Osteocyte (in vitro differentiated cells): ENCODE measurements around the gene KIF1B. TPM values are rescaled to one million over a fixed set of nuclear protein-coding genes. Genes with fewer than 3 reads are reported as not detected.

ENCODE experiments used
- DNase-seq: peaks from one replicate; pipeline ENCODE4 v3.0.0; 2021; ENCODE audit warnings: mixed read lengths; ENCODE audit not compliant: unreplicated experiment; ENCODE audit errors: extremely low spot score
- H3K27ac Mint-ChIP-seq: one replicate; pipeline ENCODE4 v1.8.0; 2021; ENCODE audit warnings: mild to moderate bottlenecking, mixed read lengths; ENCODE audit not compliant: unreplicated experiment
- H3K27me3 Mint-ChIP-seq: one replicate; pipeline ENCODE4 v1.8.0; 2021; ENCODE audit warnings: mixed read lengths; ENCODE audit not compliant: unreplicated experiment
- H3K36me3 Mint-ChIP-seq: one replicate; pipeline ENCODE4 v1.8.0; 2021; ENCODE audit warnings: mixed read lengths; ENCODE audit not compliant: unreplicated experiment
- H3K4me1 Mint-ChIP-seq: one replicate; pipeline ENCODE4 v1.8.0; 2021; ENCODE audit warnings: mixed read lengths; ENCODE audit not compliant: unreplicated experiment
- H3K4me3 Mint-ChIP-seq: one replicate; pipeline ENCODE4 v1.8.0; 2021; ENCODE audit warnings: mild to moderate bottlenecking, moderate library complexity, mixed read lengths; ENCODE audit not compliant: unreplicated experiment
- H3K9me3 Mint-ChIP-seq: one replicate; pipeline ENCODE4 v1.8.0; 2021; ENCODE audit warnings: mixed read lengths; ENCODE audit not compliant: unreplicated experiment
- total RNA-seq: library from RNA; stranded (reverse); gene quantifications from 2 replicates; pipeline ENCODE4 v1.2.1, GENCODE V29; 2021
- TF ChIP-seq, protein P1 (sequence below): fragments of 200-600 bp; sonication (generic); IDR thresholded peaks from 2 replicates; pipeline ENCODE4 v1.5.0; 2021; ENCODE audit warnings: antibody characterized with exemption, mild to moderate bottlenecking, moderate library complexity

Gene KIF1B
- total RNA-seq, 1 donor from 2014 or later: 48.9 TPM

- Mint-ChIP-seq H3K27ac (no peak overlapping the region), H3K27me3 (no peaks in the 10 kb centered on the region), H3K36me3 (peaks cover 53% of the 10 kb centered on the region), H3K4me1 (no peaks in the 10 kb centered on the region), H3K9me3 (no peaks in the 10 kb centered on the region), H3K4me3 (no peak overlapping the region)
- TF ChIP-seq, protein P1, sequence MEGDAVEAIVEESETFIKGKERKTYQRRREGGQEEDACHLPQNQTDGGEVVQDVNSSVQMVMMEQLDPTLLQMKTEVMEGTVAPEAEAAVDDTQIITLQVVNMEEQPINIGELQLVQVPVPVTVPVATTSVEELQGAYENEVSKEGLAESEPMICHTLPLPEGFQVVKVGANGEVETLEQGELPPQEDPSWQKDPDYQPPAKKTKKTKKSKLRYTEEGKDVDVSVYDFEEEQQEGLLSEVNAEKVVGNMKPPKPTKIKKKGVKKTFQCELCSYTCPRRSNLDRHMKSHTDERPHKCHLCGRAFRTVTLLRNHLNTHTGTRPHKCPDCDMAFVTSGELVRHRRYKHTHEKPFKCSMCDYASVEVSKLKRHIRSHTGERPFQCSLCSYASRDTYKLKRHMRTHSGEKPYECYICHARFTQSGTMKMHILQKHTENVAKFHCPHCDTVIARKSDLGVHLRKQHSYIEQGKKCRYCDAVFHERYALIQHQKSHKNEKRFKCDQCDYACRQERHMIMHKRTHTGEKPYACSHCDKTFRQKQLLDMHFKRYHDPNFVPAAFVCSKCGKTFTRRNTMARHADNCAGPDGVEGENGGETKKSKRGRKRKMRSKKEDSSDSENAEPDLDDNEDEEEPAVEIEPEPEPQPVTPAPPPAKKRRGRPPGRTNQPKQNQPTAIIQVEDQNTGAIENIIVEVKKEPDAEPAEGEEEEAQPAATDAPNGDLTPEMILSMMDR: no peak
- no peak for DNase-seq
These were observed 92.0 kb downstream of the KIF1B start for GRCh38 chr1:10302416-10302815.

DNA sequence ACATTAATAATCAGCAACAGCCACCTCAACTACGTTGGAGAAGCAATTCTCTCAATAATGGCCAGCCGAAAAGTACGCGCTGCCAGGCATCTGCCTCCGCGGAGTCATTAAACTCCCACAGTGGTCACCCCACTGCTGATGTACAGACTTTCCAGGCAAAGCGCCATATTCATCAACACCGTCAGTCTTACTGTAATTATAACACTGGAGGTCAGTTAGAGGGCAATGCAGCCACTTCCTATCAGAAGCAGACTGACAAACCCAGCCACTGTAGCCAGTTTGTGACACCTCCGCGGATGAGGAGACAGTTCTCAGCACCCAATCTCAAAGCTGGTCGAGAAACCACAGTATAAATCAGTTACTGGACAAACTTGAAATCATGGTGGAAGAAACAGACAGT is 93.9 kb downstream of the KIF1B start:
- Mint-ChIP-seq H3K4me3 (no peak overlapping the region), H3K27ac (no peak overlapping the region), H3K27me3 (no peaks in the 10 kb centered on the region), H3K9me3 (no peaks in the 10 kb centered on the region), H3K4me1 (no peaks in the 10 kb centered on the region), H3K36me3 (peaks cover 48% of the 10 kb centered on the region)
- TF ChIP-seq, protein P1: no peak
- no peak for DNase-seq

DNA sequence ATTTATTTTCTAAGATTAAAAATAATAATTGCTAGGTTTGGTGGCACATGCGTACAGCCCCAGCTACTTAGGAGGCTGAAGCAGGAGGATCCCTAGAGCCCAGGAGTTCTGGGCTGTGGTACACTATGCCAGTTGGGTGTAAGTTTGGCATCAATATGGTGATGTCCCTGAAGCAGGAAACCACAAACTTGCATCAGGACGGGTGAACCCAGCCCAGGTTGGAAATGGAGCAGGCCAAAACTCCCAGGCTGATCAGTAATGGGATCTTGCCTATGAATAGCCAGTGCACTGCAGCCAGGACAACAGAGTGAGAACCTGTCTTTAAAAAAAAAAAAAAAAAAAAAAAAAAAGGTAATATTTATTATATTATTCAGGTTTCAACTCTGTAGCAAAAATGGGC is 96.1 kb downstream of the KIF1B start:
- H3K27me3 Mint-ChIP-seq: no peaks in the 10 kb centered on the region
- TF ChIP-seq, protein P1: no peak
- no peaks in the 10 kb centered on the region for H3K9me3 Mint-ChIP-seq
- H3K4me1 Mint-ChIP-seq: no peaks in the 10 kb centered on the region
- H3K36me3 Mint-ChIP-seq: peaks cover 50% of the 10 kb centered on the region
- H3K4me3 Mint-ChIP-seq: no peak overlapping the region
- no peak for DNase-seq
- no peak overlapping the region for H3K27ac Mint-ChIP-seq

- no peaks in the 10 kb centered on the region for H3K27me3 Mint-ChIP-seq
- no peaks in the 10 kb centered on the region for H3K4me1 Mint-ChIP-seq
- no peaks in the 10 kb centered on the region for H3K9me3 Mint-ChIP-seq
- no peak overlapping the region for H3K27ac Mint-ChIP-seq
- DNase-seq: no peak
- TF ChIP-seq, protein P1: no peak
- peaks cover 52% of the 10 kb centered on the region for H3K36me3 Mint-ChIP-seq
- no peak overlapping the region for H3K4me3 Mint-ChIP-seq
These were observed 97.6 kb downstream of the KIF1B start for GRCh38 chr1:10308001-10308400.

GRCh38 chr1:10309243-10310011 is 99.1 kb downstream of the KIF1B start:
- Mint-ChIP-seq H3K36me3 (peaks cover 38% of the 10 kb centered on the region), H3K27ac (no peak overlapping the region), H3K4me3 (no peak overlapping the region), H3K27me3 (no peaks in the 10 kb centered on the region), H3K9me3 (no peaks in the 10 kb centered on the region), H3K4me1 (no peaks in the 10 kb centered on the region)
- no peak for DNase-seq
- TF ChIP-seq, protein P1: no peak
